K562 (cell line): ENCODE measurements around the gene GPATCH3. TPM values are rescaled to one million over a fixed set of nuclear protein-coding genes. Genes with fewer than 3 reads are reported as not detected.

Experiments
- BRD4 ChIP-seq: fragments of 200-600 bp; sonication (generic); IDR thresholded peaks from 2 replicates; pipeline ENCODE4 v1.6.1; 2017; ENCODE audit warnings: inconsistent platforms
- COPS2 ChIP-seq: fragments of 450-650 bp; conservative IDR thresholded peaks from 2 replicates; pipeline ENCODE4 v1.6.1; 2016; ENCODE audit warnings: mild to moderate bottlenecking, moderate library complexity
- IFI16 ChIP-seq: fragments of 250-450 bp; sonication (Bioruptor Pico); IDR thresholded peaks from 2 replicates; pipeline ENCODE4 v2.1.2; 2022; ENCODE audit warnings: mild to moderate bottlenecking, inconsistent platforms
- MXI1 ChIP-seq: IDR thresholded peaks from 2 replicates; pipeline ENCODE4 v1.6.1; 2011; ENCODE audit warnings: low read depth, mild to moderate bottlenecking, improper control_type of control experiment, low read length
- OTX1 ChIP-seq: fragments of 450-650 bp; formaldehyde crosslinking; IDR thresholded peaks from 2 replicates; pipeline ENCODE4 v1.4.0; 2022; ENCODE audit warnings: mild to moderate bottlenecking
- RAD21 ChIP-seq, 2 experiments: fragments of 250-450 bp in 1 of 2; fragments of 450-650 bp in 1 of 2; sonication (Bioruptor Pico) in 1 of 2; formaldehyde crosslinking in 1 of 2; IDR thresholded peaks in 1 of 2; conservative IDR thresholded peaks in 1 of 2; 2 replicates each; pipeline versions ENCODE4 v1.4.0 to v1.8.0; 2020 to 2022; ENCODE audit warnings: mild to moderate bottlenecking in 2 of 2, moderate library complexity in 1 of 2
- TAF1 ChIP-seq: IDR thresholded peaks from 2 replicates; pipeline ENCODE4 v1.6.1; 2011; ENCODE audit warnings: mild to moderate bottlenecking, low read length, moderate library complexity; ENCODE audit not compliant: insufficient read depth, control insufficient read depth, severe bottlenecking; ENCODE audit errors: extremely low read depth
- polyA plus RNA-seq, 8 experiments: library from polyadenylated mRNA; depleted of rRNA in 4 of 8; stranded (reverse) in 5 of 8; unstranded in 3 of 8; fragments of >200 nt; fragmentation: Nextera tagmentation in 2 of 8; fragmentation: Illumina TruSeq in 1 of 8; extraction: Ambion mirVana in 2 of 8; extraction: Trizol in 1 of 8; gene quantifications; 2 replicates each; pipeline versions ENCODE4 v1.2.1 to v1.2.3, GENCODE V29; 2011 to 2014; ENCODE audit warnings: inconsistent platforms in 1 of 8, missing spikeins in 1 of 8
- total RNA-seq, 7 experiments: library from RNA; depleted of rRNA in 6 of 7; stranded (reverse); fragments of >200 nt in 6 of 7; fragmentation: Illumina TruSeq in 2 of 7; extraction: Trizol in 2 of 7; gene quantifications; 2 replicates each; pipeline versions ENCODE4 v1.2.1 to v1.2.3, GENCODE V29; 2011 to 2021; ENCODE audit warnings: low replicate concordance in 1 of 7
- TF ChIP-seq, protein P1 (sequence below): fragments of 450-650 bp; IDR thresholded peaks from 2 replicates; pipeline ENCODE4 v1.6.1; 2017; ENCODE audit warnings: antibody characterized with exemption, mild to moderate bottlenecking
- TF ChIP-seq, protein P2 (sequence below): sonication (generic); formaldehyde crosslinking; IDR thresholded peaks from 2 replicates; pipeline ENCODE4 v1.8.1; 2023; ENCODE audit warnings: mild to moderate bottlenecking, missing genetic modification reagents
- TF ChIP-seq, protein P3 (sequence below): fragments of 250-450 bp; sonication (Bioruptor Pico); IDR thresholded peaks from 2 replicates; pipeline ENCODE4 v1.4.0; 2020

Gene GPATCH3
- total and polyA plus RNA-seq, 9 of the 15 experiments (the other 6 are each of a cell fraction or from before 2014, with no cell fraction given): 1.6 to 23.0 (median 13.3) TPM

DNA sequence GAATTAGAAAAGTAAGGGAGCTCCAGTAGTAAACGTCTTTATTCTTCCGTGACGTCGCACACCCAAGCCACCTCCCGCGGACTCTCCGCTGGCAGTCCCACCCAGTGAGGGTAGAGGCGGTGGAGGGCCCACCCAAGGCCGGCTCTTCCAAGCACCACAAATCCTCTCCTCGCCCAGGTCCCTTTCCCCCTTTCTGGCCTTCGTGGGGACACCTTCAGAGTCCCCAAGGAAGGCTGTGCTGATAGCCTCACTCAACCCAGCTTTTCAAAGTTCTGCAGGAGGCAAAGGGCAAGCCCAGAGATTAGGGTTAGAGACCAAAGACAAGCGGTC lies 9.8 kb downstream of the GPATCH3 start (continued):
- TF ChIP-seq, protein P1, sequence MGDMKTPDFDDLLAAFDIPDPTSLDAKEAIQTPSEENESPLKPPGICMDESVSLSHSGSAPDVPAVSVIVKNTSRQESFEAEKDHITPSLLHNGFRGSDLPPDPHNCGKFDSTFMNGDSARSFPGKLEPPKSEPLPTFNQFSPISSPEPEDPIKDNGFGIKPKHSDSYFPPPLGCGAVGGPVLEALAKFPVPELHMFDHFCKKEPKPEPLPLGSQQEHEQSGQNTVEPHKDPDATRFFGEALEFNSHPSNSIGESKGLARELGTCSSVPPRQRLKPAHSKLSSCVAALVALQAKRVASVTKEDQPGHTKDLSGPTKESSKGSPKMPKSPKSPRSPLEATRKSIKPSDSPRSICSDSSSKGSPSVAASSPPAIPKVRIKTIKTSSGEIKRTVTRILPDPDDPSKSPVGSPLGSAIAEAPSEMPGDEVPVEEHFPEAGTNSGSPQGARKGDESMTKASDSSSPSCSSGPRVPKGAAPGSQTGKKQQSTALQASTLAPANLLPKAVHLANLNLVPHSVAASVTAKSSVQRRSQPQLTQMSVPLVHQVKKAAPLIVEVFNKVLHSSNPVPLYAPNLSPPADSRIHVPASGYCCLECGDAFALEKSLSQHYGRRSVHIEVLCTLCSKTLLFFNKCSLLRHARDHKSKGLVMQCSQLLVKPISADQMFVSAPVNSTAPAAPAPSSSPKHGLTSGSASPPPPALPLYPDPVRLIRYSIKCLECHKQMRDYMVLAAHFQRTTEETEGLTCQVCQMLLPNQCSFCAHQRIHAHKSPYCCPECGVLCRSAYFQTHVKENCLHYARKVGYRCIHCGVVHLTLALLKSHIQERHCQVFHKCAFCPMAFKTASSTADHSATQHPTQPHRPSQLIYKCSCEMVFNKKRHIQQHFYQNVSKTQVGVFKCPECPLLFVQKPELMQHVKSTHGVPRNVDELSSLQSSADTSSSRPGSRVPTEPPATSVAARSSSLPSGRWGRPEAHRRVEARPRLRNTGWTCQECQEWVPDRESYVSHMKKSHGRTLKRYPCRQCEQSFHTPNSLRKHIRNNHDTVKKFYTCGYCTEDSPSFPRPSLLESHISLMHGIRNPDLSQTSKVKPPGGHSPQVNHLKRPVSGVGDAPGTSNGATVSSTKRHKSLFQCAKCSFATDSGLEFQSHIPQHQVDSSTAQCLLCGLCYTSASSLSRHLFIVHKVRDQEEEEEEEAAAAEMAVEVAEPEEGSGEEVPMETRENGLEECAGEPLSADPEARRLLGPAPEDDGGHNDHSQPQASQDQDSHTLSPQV: peak; percentile 35; the same call in 1 of the 2 replicates
- TF ChIP-seq MXI1 (peak; percentile 6; the same call in 1 of the 2 replicates), TAF1 (peak; percentile 2), OTX1 (0 out of 2 replicates have a peak, but pooled peaks have one; percentile 23), BRD4 (0 out of 2 replicates have a peak, but pooled peaks have one; percentile 8), IFI16 (0 out of 2 replicates have a peak, but pooled peaks have one; percentile 35), COPS2 (no peak), RAD21 (CRISPR knock-in tag; conservative IDR thresholded peaks at IDR 0.05 in 1 of 2, IDR thresholded peaks at IDR 0.05 in 1 of 2) (no peak)
- TF ChIP-seq, protein P2, sequence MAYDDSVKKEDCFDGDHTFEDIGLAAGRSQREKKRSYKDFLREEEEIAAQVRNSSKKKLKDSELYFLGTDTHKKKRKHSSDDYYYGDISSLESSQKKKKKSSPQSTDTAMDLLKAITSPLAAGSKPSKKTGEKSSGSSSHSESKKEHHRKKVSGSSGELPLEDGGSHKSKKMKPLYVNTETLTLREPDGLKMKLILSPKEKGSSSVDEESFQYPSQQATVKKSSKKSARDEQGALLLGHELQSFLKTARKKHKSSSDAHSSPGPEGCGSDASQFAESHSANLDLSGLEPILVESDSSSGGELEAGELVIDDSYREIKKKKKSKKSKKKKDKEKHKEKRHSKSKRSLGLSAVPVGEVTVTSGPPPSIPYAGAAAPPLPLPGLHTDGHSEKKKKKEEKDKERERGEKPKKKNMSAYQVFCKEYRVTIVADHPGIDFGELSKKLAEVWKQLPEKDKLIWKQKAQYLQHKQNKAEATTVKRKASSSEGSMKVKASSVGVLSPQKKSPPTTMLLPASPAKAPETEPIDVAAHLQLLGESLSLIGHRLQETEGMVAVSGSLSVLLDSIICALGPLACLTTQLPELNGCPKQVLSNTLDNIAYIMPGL (CRISPR knock-in tag): peak; percentile 18; the same call in 1 of the 2 replicates
- TF ChIP-seq, protein P3, sequence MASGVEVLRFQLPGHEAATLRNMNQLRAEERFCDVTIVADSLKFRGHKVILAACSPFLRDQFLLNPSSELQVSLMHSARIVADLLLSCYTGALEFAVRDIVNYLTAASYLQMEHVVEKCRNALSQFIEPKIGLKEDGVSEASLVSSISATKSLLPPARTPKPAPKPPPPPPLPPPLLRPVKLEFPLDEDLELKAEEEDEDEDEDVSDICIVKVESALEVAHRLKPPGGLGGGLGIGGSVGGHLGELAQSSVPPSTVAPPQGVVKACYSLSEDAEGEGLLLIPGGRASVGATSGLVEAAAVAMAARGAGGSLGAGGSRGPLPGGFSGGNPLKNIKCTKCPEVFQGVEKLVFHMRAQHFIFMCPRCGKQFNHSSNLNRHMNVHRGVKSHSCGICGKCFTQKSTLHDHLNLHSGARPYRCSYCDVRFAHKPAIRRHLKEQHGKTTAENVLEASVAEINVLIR (CRISPR knock-in tag): peak; percentile 5; the same call in 1 of the 2 replicates
- TF ChIP-seq, all 486 proteins: peak for 29
